Activated CD8-positive, alpha-beta memory T cell treated with anti-CD3 and anti-CD28 coated beads, Interleukin-2, amount 50 U/mL, for 24 hours (primary cell): Measurements from ENCODE around the gene RPS6KA2.
A peak's percentile ranks its signal among the peaks of the same experiment; 100 is the strongest.

Experiments
- DNase-seq: peaks from one replicate; pipeline ENCODE4 v3.0.0-alpha.2; 2020; ENCODE audit errors: extremely low read depth

Gene RPS6KA2

GRCh38 chr6:166501246-166501645, 125.8 kb downstream of the RPS6KA2 start:
- no peak for DNase-seq

GRCh38 chr6:166500246-166500645, 126.8 kb downstream of the RPS6KA2 start:
- DNase-seq, result no peak

GRCh38 chr6:166499350-166500163, 127.5 kb downstream of the RPS6KA2 start:
- DNase-seq, result no peak

- no peak for DNase-seq
These were observed 128.2 kb downstream of the RPS6KA2 start for GRCh38 chr6:166498661-166499349.

GRCh38 chr6:166498228-166498627, 128.8 kb downstream of the RPS6KA2 start:
- DNase-seq, result no peak

GRCh38 chr6:166497087-166497899, 129.8 kb downstream of the RPS6KA2 start:
- DNase-seq, result no peak

GRCh38 chr6:166496460-166496859, 130.6 kb downstream of the RPS6KA2 start:
- DNase-seq, result no peak

GRCh38 chr6:166495487-166496314, 131.3 kb downstream of the RPS6KA2 start:
- DNase-seq, result no peak

GRCh38 chr6:166494757-166495486, 132.1 kb downstream of the RPS6KA2 start:
- DNase-seq, result no peak

- DNase-seq, result no peak
These were observed 133.0 kb downstream of the RPS6KA2 start for GRCh38 chr6:166494101-166494441.

- DNase-seq, result no peak
These were observed 133.5 kb downstream of the RPS6KA2 start for GRCh38 chr6:166493427-166494100.

- no peak for DNase-seq
These were observed 134.8 kb downstream of the RPS6KA2 start for GRCh38 chr6:166492092-166492741.

- no peak for DNase-seq
These were observed 136.2 kb downstream of the RPS6KA2 start for GRCh38 chr6:166490671-166491500.

GRCh38 chr6:166489301-166490155, 137.5 kb downstream of the RPS6KA2 start:
- no peak for DNase-seq

- no peak for DNase-seq
These were observed 138.3 kb downstream of the RPS6KA2 start for GRCh38 chr6:166488701-166489100.

GRCh38 chr6:166488076-166488685, 138.9 kb downstream of the RPS6KA2 start:
- peak; percentile 45 for DNase-seq

GRCh38 chr6:166487148-166487547, 139.9 kb downstream of the RPS6KA2 start:
- DNase-seq, result no peak

- no peak for DNase-seq
These were observed 140.5 kb downstream of the RPS6KA2 start for GRCh38 chr6:166486536-166486880.
